HepG2 (cell line): ENCODE data around the gene HNRNPA2B1. TPM values are rescaled to one million over a fixed set of nuclear protein-coding genes. Genes with fewer than 3 reads are reported as not detected.

Experiments used
- ATAC-seq: fragments of 200-7000 bp; cut with Tn5 transposase; 3 replicates; pipeline ENCODE4 v1.9.1; 2020; ENCODE audit warnings: mild to moderate bottlenecking, moderate library complexity
- BruUV-seq: library from RNA; stranded (reverse); fragments of 400-500 nt; replicated peaks from 2 replicates; lab custom pipeline; 2021; lab: Mats Ljungman, UMichigan
- CTCF ChIA-PET: fragments of 300-600 bp; formaldehyde crosslinking; extraction: SDS; loops from one replicate; lab custom pipeline; 2021; ENCODE audit warnings: low total read pairs, inconsistent platforms, low intra/inter-chr PET ratio; lab: Yijun Ruan, JAX
- POLR2A ChIA-PET: fragments of 350-600 bp; sonication (Branson Sonifier 250); formaldehyde crosslinking; loops from one replicate; lab custom pipeline; 2020; ENCODE audit warnings: antibody characterized with exemption, inconsistent platforms; lab: Yijun Ruan, JAX
- DNase-seq: peaks from one replicate; pipeline ENCODE4 v3.0.0-alpha.2; 2015; ENCODE audit warnings: low spot score
- FAIRE-seq: peaks from 3 replicates; lab custom pipeline; 2011; peaks lifted over from hg19 to GRCh38; lab: Jason Lieb, UNC
- H2AFZ ChIP-seq: one replicate; pipeline ENCODE4 v1.6.1; 2011; ENCODE audit warnings: low read length, inconsistent platforms
- H3K27ac ChIP-seq: fragments of 300-600 bp; 3 replicates; pipeline ENCODE4 v1.8.0; 2011; ENCODE audit warnings: mixed run types, mild to moderate bottlenecking, mixed read lengths, low read length, inconsistent platforms; ENCODE audit not compliant: insufficient read depth; ENCODE audit errors: extremely low read length
- H3K27me3 ChIP-seq, 2 experiments: fragments of 200-600 bp in 1 of 2; 2 replicates in 1 of 2; 3 replicates in 1 of 2; pipeline versions ENCODE4 v1.6.0 to v1.8.0; 2011; ENCODE audit warnings: low read length in 2 of 2, mild to moderate bottlenecking in 2 of 2, moderate library complexity in 2 of 2, inconsistent platforms in 1 of 2; ENCODE audit not compliant: insufficient read depth in 2 of 2, control insufficient read depth in 1 of 2
- H3K36me3 ChIP-seq, 2 experiments: fragments of 200-600 bp in 1 of 2; replicated peaks in 1 of 2; 2 replicates in 1 of 2; 3 replicates in 1 of 2; pipeline versions ENCODE4 v1.5.1 to v1.8.0; 2011; ENCODE audit warnings: low read length in 2 of 2, inconsistent platforms in 1 of 2; ENCODE audit not compliant: insufficient read depth in 2 of 2, control insufficient read depth in 1 of 2
- H3K4me1 ChIP-seq: 2 replicates; pipeline ENCODE4 v1.5.1; 2012; ENCODE audit warnings: low read length, inconsistent platforms; ENCODE audit not compliant: insufficient read depth
- H3K4me2 ChIP-seq: 2 replicates; pipeline ENCODE4 v1.6.0; 2011; ENCODE audit warnings: low read depth, low read length, inconsistent platforms
- H3K4me3 ChIP-seq, 3 experiments: fragments of 200-600 bp in 1 of 3; sonication (generic), shearing (Covaris generic) in 1 of 3; replicated peaks in 1 of 3; 2 replicates each; pipeline ENCODE4 v1.5.1; 2011 to 2016; ENCODE audit warnings: low read length in 3 of 3, inconsistent platforms in 2 of 3, low read depth in 2 of 3, mild to moderate bottlenecking in 2 of 3, control low read depth in 1 of 3, mixed read lengths in 1 of 3; ENCODE audit not compliant: insufficient read depth in 1 of 3
- H3K79me2 ChIP-seq: one replicate; pipeline ENCODE4 v1.6.1; 2011; ENCODE audit warnings: low read length, inconsistent platforms; ENCODE audit not compliant: insufficient read depth
- H3K9ac ChIP-seq: 2 replicates; pipeline ENCODE4 v1.6.0; 2011; ENCODE audit warnings: mild to moderate bottlenecking, low read depth, low read length, inconsistent platforms; ENCODE audit not compliant: insufficient read depth
- H3K9me3 ChIP-seq: 2 replicates; pipeline ENCODE4 v1.5.1; 2012; ENCODE audit warnings: mild to moderate bottlenecking, low read length
- H4K20me1 ChIP-seq: 2 replicates; pipeline ENCODE4 v1.6.0; 2011; ENCODE audit warnings: inconsistent platforms, mild to moderate bottlenecking, low read length, moderate library complexity; ENCODE audit not compliant: insufficient read depth
- CEBPB ChIP-seq: IDR thresholded peaks from 2 replicates; pipeline ENCODE4 v1.6.1; 2011; ENCODE audit warnings: low read depth, low read length, improper control_type of control experiment, borderline replicate concordance
- CREB1 ChIP-seq, 2 experiments: fragments of 450-650 bp in 1 of 2; IDR thresholded peaks; 2 replicates each; pipeline ENCODE4 v1.6.1; 2016 to 2017; ENCODE audit warnings: control low read depth in 1 of 2, mild to moderate bottlenecking in 1 of 2, missing compliant biosample characterization in 1 of 2, missing genetic modification characterization in 1 of 2
- WGBS: methylation state at CpG from one replicate; pipeline ENCODE4 v1.1.6; 2017; ENCODE audit warnings: low lambda C conversion rate; 5-methylcytosine and 5-hydroxymethylcytosine counted together
- in situ Hi-C: cut with HindIII; loops from 2 replicates; pipeline ENCODE4 v1.10.0; 2017; ENCODE audit warnings: low pct_unique_long_range_greater_than_20kb; ENCODE audit not compliant: extremely low pct_ligation_motif_present
- intact Hi-C: fragments of 100-400 bp; cut with micrococcal nuclease; formaldehyde crosslinking; loops from one replicate; pipeline ENCODE4 v1.10.0; 2022; ENCODE audit not compliant: unreplicated experiment
- polyA plus RNA-seq, 8 experiments: library from polyadenylated mRNA; depleted of rRNA in 3 of 8; stranded (reverse) in 7 of 8; unstranded in 1 of 8; fragments of >200 nt; fragmentation: Illumina TruSeq in 4 of 8; extraction: Trizol in 4 of 8; gene quantifications; 2 replicates each; pipeline versions ENCODE4 v1.2.1 to v1.2.3, GENCODE V29; 2011 to 2016; ENCODE audit warnings: low read depth in 4 of 8, missing spikeins in 1 of 8, mixed read lengths in 1 of 8; ENCODE audit not compliant: insufficient read depth in 1 of 8
- total RNA-seq, 5 experiments: library from RNA; depleted of rRNA; stranded (reverse); fragments of >200 nt; fragmentation: Illumina TruSeq; extraction: Trizol; gene quantifications; 2 replicates each; pipeline ENCODE4 v1.2.3, GENCODE V29; 2016; ENCODE audit warnings: low read depth in 1 of 5
- TF ChIP-seq, protein P1 (sequence below), 2 experiments: sonication (generic) in 1 of 2; formaldehyde crosslinking in 1 of 2; IDR thresholded peaks; 2 replicates each; pipeline versions ENCODE4 v1.6.1 to v1.9.0; 2014 to 2022; ENCODE audit warnings: antibody characterized with exemption in 1 of 2, borderline replicate concordance in 1 of 2, inconsistent platforms in 1 of 2, low read depth in 1 of 2, missing genetic modification reagents in 1 of 2

Gene HNRNPA2B1
- total and polyA plus RNA-seq, 2 of the 13 experiments (the other 11 are each of a cell fraction or from before 2014, with no cell fraction given), result 193 to 412 TPM

DNA sequence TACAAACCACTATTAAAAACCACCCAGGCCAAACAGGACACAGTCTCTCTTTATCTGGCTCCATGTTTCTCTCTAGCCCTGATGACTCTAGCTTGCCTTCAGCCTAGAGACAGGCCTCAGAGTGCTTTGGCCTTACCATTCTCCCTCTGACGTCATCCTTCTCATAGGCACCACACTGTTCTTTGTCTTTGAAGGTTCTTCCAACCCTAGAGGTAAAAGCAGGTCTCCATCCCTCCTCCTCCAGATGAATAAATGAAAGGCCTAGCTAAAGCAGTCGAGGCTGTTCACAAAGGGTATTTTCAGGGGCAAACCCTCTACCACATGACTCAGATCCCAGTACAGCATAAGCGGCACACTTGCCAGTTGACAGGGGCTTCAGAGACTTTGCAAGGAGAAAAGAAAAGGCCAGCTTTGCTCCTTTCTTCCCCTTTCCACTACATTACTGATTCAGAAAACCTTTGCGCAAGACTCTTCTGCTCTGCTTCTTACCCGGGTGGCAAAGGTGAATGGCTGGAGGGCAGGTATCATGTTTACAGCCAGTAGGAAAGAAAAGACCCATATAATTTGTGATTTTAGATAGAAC lies 33.8 kb downstream of the HNRNPA2B1 start:
- in situ Hi-C loops, result no loop called here
- no peaks in the 10 kb centered on the region for H3K79me2 ChIP-seq
- H3K4me1 ChIP-seq, result no peaks in the 10 kb centered on the region
- intact Hi-C loops, result no loop called here
- no peaks in the 10 kb centered on the region for H3K9me3 ChIP-seq
- CTCF ChIA-PET, result no interaction called here
- no peak overlapping the region for H3K9ac ChIP-seq
- H3K4me3 ChIP-seq, result no peak overlapping the region
- H3K4me2 ChIP-seq, result no peak overlapping the region
- POLR2A ChIA-PET, result interaction anchor here (1.4 kb wide), 1 partner anchor 16 kb away, joined by 3 read pairs; no protein-coding TSS in a partner anchor
- no peaks in the 10 kb centered on the region for H4K20me1 ChIP-seq
- no peak overlapping the region for H2AFZ ChIP-seq
- no peak overlapping the region for H3K27ac ChIP-seq
- FAIRE-seq (no peak), ATAC-seq (no peak), DNase-seq (no peak)
- TF ChIP-seq, protein P1, sequence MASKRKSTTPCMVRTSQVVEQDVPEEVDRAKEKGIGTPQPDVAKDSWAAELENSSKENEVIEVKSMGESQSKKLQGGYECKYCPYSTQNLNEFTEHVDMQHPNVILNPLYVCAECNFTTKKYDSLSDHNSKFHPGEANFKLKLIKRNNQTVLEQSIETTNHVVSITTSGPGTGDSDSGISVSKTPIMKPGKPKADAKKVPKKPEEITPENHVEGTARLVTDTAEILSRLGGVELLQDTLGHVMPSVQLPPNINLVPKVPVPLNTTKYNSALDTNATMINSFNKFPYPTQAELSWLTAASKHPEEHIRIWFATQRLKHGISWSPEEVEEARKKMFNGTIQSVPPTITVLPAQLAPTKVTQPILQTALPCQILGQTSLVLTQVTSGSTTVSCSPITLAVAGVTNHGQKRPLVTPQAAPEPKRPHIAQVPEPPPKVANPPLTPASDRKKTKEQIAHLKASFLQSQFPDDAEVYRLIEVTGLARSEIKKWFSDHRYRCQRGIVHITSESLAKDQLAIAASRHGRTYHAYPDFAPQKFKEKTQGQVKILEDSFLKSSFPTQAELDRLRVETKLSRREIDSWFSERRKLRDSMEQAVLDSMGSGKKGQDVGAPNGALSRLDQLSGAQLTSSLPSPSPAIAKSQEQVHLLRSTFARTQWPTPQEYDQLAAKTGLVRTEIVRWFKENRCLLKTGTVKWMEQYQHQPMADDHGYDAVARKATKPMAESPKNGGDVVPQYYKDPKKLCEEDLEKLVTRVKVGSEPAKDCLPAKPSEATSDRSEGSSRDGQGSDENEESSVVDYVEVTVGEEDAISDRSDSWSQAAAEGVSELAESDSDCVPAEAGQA (IDR thresholded peaks at IDR 0.05; ENCODE audit: low read depth), result no peak
- TF ChIP-seq, protein P1 (CRISPR knock-in tag; IDR thresholded peaks at IDR 0.05; ENCODE audit: borderline replicate concordance), result no peak
- TF ChIP-seq CEBPB (0 out of 2 replicates have a peak, but pooled peaks have one; percentile 6), CREB1 (IDR thresholded peaks at IDR 0.05) (peak; percentile 75), CREB1 (CRISPR knock-in tag; IDR thresholded peaks at IDR 0.05) (no peak)
- no peaks in the 10 kb centered on the region for H3K27me3 ChIP-seq
- no peaks in the 10 kb centered on the region for H3K36me3 ChIP-seq
- 72% methylated on average over 5 of the region's 5 CpGs for WGBS
- BruUV-seq, result no TSS peak
